Left lung (tissue), 10 donors: Measurements from ENCODE around the gene CD34. TPM values are rescaled to one million over a fixed set of nuclear protein-coding genes. Genes with fewer than 3 reads are reported as not detected.
A peak's percentile ranks its signal among the peaks of the same experiment; 100 is the strongest.

Experiments used
- ATAC-seq: fragments of 200-7000 bp; cut with Tn5 transposase; one replicate; pipeline ENCODE4 v1.9.1; 2020; ENCODE audit warnings: moderate library complexity
- DNase-seq, 4 donors: peaks; one replicate each; pipeline ENCODE4 v3.0.0-alpha.2; 2013 to 2020
- H3K27ac ChIP-seq, 2 donors: fragments of 200-600 bp; sonication (generic) in 1 of 2; one replicate each; pipeline versions ENCODE4 v1.5.0 to v1.8.0; 2020 to 2021
- H3K27me3 ChIP-seq, 2 donors: fragments of 200-600 bp; sonication (generic) in 1 of 2; one replicate each; pipeline versions ENCODE4 v1.5.0 to v1.8.0; 2020 to 2021
- H3K36me3 ChIP-seq, 2 donors: fragments of 200-600 bp; sonication (generic) in 1 of 2; one replicate each; pipeline versions ENCODE4 v1.5.0 to v1.8.0; 2020 to 2021
- H3K4me1 ChIP-seq, 2 donors: fragments of 200-600 bp; one replicate each; pipeline ENCODE4 v1.8.0; 2021
- H3K4me3 ChIP-seq, 2 donors: fragments of 200-600 bp; sonication (generic) in 1 of 2; one replicate each; pipeline versions ENCODE4 v1.5.0 to v1.8.0; 2020 to 2021; ENCODE audit warnings: mild to moderate bottlenecking in 1 of 2
- H3K9me3 ChIP-seq, 2 donors: fragments of 200-600 bp; sonication (generic) in 1 of 2; one replicate each; pipeline versions ENCODE4 v1.5.0 to v1.8.0; 2020 to 2021
- CTCF ChIP-seq, 2 donors: fragments of 200-600 bp; sonication (generic) in 1 of 2; IDR thresholded peaks; one replicate each; pipeline versions ENCODE4 v1.5.0 to v1.8.0; 2021; ENCODE audit warnings: antibody characterized with exemption in 2 of 2
- intact Hi-C, 2 donors: fragments of 100-400 bp; cut with DNase I; formaldehyde crosslinking; loops; one replicate each; pipeline versions ENCODE4 v1.11.2 to v1.14.2; 2022
- polyA plus RNA-seq, 6 donors: library from polyadenylated mRNA; unstranded; fragments of 120-200 nt; gene quantifications; one replicate each; pipeline ENCODE4 v1.2.1, GENCODE V29; 2013; ENCODE audit not compliant: insufficient read length in 6 of 6
- total RNA-seq, 2 donors: library from RNA; stranded (reverse); fragmentation: NEBNext Ultra II Directional; extraction: Animal tissue kit (Norgen Biotek cat#: 25700); gene quantifications; one replicate each; pipeline ENCODE4 v1.2.1, GENCODE V29; 2021
- donor health status: DM: no; HTN: yes; CAD: no.
- donor health status: DM: no; HTN: no; CAD: no.

CD34 gene
- total and polyA plus RNA-seq, 8 donors, result 40.8 to 160 (median 137) TPM

- intact Hi-C loops, result no loop called here
- Histone ChIP-seq H3K27me3 (peaks cover 0 to 30% of the 10 kb centered on the region in 2 donors), H3K36me3 (no peaks in the 10 kb centered on the region), H3K9me3 (no peaks in the 10 kb centered on the region), H3K4me3 (peak overlapping the region; percentile 32 to 35), H3K4me1 (peaks cover 18 to 37% of the 10 kb centered on the region in 2 donors), H3K27ac (peak overlapping the region; percentile 9 to 39)
- no peak for TF ChIP-seq CTCF (IDR thresholded peaks at IDR 0.05)
- ATAC-seq (peak; percentile 35), DNase-seq (peak; percentile 52 to 88 (median 74))
These were observed 48.4 kb upstream of the CD34 start for GRCh38 chr1:207959141-207959825.

- Histone ChIP-seq H3K4me3 (peak overlapping the region; percentile 32 to 35), H3K4me1 (peaks cover 12 to 32% of the 10 kb centered on the region in 2 donors), H3K27ac (peak overlapping the region; percentile 9 to 39), H3K27me3 (peaks cover 0 to 30% of the 10 kb centered on the region in 2 donors), H3K9me3 (no peaks in the 10 kb centered on the region), H3K36me3 (no peaks in the 10 kb centered on the region)
- intact Hi-C loops, result no loop called here
- no peak for DNase-seq
- no peak for ATAC-seq
- TF ChIP-seq CTCF (IDR thresholded peaks at IDR 0.05), result no peak
These were observed 47.6 kb upstream of the CD34 start for GRCh38 chr1:207958376-207959139.

GRCh38 chr1:207956986-207957385 lies 46.1 kb upstream of the CD34 start:
- intact Hi-C loops, result no loop called here
- no peak overlapping the region for H3K27ac ChIP-seq
- no peak for TF ChIP-seq CTCF (IDR thresholded peaks at IDR 0.05)

GRCh38 chr1:207954104-207954503 lies 43.2 kb upstream of the CD34 start:
- Histone ChIP-seq H3K4me1 (peaks cover 5 to 17% of the 10 kb centered on the region in 2 donors), H3K9me3 (no peaks in the 10 kb centered on the region), H3K27me3 (peaks cover 0 to 15% of the 10 kb centered on the region in 2 donors), H3K27ac (no peak overlapping the region), H3K4me3 (no peak overlapping the region), H3K36me3 (no peaks in the 10 kb centered on the region)
- DNase-seq (no peak), ATAC-seq (no peak)
- intact Hi-C loops, result no loop called here
- TF ChIP-seq CTCF (IDR thresholded peaks at IDR 0.05), result no peak

More at GRCh38 chr1:207956986-207957385, 46.1 kb upstream of the CD34 start:
- DNase-seq (no peak), ATAC-seq (no peak)
- Histone ChIP-seq H3K36me3 (no peaks in the 10 kb centered on the region), H3K9me3 (no peaks in the 10 kb centered on the region), H3K4me3 (no peak overlapping the region), H3K27me3 (peaks cover 0 to 30% of the 10 kb centered on the region in 2 donors), H3K4me1 (peaks cover 5 to 27% of the 10 kb centered on the region in 2 donors)
